ENCODE data around the gene DEFB121.

DEFB121 gene

DNA sequence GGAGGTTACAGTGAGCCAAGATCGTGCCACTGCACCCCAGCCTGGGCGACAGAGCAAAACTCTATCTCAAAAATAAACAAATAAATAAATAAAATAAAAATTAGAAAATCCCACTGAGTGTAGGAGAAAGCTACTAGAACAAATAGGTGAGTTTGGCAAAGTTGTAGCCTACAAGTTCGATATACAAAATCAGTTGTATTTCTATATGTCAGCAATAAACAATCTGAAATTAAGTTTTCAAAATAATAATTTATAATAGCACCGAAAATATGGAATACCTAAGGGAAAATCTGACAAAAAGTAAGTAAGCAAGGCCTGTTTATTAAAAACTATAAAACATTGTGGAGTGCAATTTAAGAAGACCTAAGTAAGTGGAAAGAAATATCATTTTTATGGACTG lies 42.7 kb downstream of the DEFB121 start:
- no peak for DNase-seq (ENCODE audit: low spot score)

DNA sequence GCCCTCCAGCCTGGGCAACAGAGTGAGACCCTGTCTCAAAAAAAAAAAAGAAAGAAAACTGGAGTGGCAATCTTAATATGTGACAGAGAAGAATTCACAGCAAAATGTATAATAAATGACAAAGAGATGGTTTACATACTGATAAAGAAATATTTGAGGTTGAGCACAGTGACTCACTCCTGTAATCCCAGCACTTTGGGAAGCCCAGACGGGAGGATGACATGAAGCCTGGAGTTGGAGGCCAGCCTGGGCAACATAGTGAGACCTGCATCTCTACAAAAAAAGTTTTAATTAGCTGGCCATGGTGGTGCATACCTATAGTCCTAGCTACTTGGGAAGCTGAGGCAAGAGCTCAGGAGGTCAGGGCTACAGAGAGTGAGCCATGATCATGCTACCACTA lies 50.0 kb downstream of the DEFB121 start:
- no peak for DNase-seq (ENCODE audit: low spot score)
